Left lung (tissue), 10 donors: ENCODE data around the gene HOXC9. TPM values are rescaled to one million over a fixed set of nuclear protein-coding genes. Genes with fewer than 3 reads are reported as not detected.

Source experiments
- ATAC-seq: fragments of 200-7000 bp; cut with Tn5 transposase; one replicate; pipeline ENCODE4 v1.9.1; 2020; ENCODE audit warnings: moderate library complexity
- DNase-seq, 4 donors: peaks; one replicate each; pipeline ENCODE4 v3.0.0-alpha.2; 2013 to 2020
- H3K27ac ChIP-seq, 2 donors: fragments of 200-600 bp; sonication (generic) in 1 of 2; one replicate each; pipeline versions ENCODE4 v1.5.0 to v1.8.0; 2020 to 2021
- H3K27me3 ChIP-seq, 2 donors: fragments of 200-600 bp; sonication (generic) in 1 of 2; one replicate each; pipeline versions ENCODE4 v1.5.0 to v1.8.0; 2020 to 2021
- H3K36me3 ChIP-seq, 2 donors: fragments of 200-600 bp; sonication (generic) in 1 of 2; one replicate each; pipeline versions ENCODE4 v1.5.0 to v1.8.0; 2020 to 2021
- H3K4me1 ChIP-seq, 2 donors: fragments of 200-600 bp; one replicate each; pipeline ENCODE4 v1.8.0; 2021
- H3K4me3 ChIP-seq, 2 donors: fragments of 200-600 bp; sonication (generic) in 1 of 2; one replicate each; pipeline versions ENCODE4 v1.5.0 to v1.8.0; 2020 to 2021; ENCODE audit warnings: mild to moderate bottlenecking in 1 of 2
- H3K9me3 ChIP-seq, 2 donors: fragments of 200-600 bp; sonication (generic) in 1 of 2; one replicate each; pipeline versions ENCODE4 v1.5.0 to v1.8.0; 2020 to 2021
- intact Hi-C, 2 donors: fragments of 100-400 bp; cut with DNase I; formaldehyde crosslinking; loops; one replicate each; pipeline versions ENCODE4 v1.11.2 to v1.14.2; 2022
- polyA plus RNA-seq, 6 donors: library from polyadenylated mRNA; unstranded; fragments of 120-200 nt; gene quantifications; one replicate each; pipeline ENCODE4 v1.2.1, GENCODE V29; 2013; ENCODE audit not compliant: insufficient read length in 6 of 6
- total RNA-seq, 2 donors: library from RNA; stranded (reverse); fragmentation: NEBNext Ultra II Directional; extraction: Animal tissue kit (Norgen Biotek cat#: 25700); gene quantifications; one replicate each; pipeline ENCODE4 v1.2.1, GENCODE V29; 2021
- TF ChIP-seq, protein P1 (sequence below), 2 donors: fragments of 200-600 bp; sonication (generic) in 1 of 2; IDR thresholded peaks; one replicate each; pipeline versions ENCODE4 v1.5.0 to v1.8.0; 2021; ENCODE audit warnings: antibody characterized with exemption in 2 of 2
- donor health status: DM: no; HTN: yes; CAD: no.
- donor health status: DM: no; HTN: no; CAD: no.

HOXC9 gene
- total and polyA plus RNA-seq, 8 donors, result 0.30 to 0.91 (median 0.58) TPM; not detected in 1

DNA sequence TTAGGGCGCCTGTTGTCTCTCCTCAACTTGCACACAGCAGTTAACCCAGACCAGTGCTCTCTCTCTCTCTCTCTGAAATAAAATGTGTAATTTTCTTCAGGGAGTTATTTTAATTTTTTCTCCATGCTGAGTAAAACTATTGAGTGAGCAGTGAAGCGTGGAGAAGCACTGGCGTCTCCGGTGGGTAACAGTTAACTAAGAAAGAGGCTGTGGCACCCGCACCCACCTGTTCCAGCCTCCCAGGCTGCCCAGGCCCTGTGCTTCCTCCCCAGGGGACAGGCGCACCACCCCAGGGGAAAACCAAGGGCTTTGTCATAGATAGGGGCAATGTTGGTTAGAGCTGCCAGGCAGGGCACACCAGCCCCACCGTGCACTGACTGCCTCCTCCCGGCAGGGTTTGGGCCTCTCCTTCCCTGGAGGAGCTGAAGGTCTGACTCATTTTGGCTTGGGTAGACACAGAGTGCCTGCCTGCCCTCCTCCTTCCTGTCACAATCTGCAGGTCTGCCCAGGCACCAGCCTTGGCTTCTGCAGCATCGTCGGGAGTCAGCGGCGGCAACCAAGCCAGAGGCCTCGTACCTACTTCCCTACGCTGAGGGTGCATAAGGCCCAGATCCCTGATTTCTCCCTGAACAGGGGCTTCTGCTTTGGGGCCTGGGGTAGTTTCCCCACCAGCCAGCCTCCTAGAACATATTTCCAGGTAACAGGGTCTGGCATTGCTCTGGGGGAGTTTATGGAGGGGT is 36.8 kb downstream of the HOXC9 start:
- peaks cover 0 to 8% of the 10 kb centered on the region in 2 donors for H3K4me1 ChIP-seq
- H3K27me3 ChIP-seq, result peaks cover 73 to 100% of the 10 kb centered on the region in 2 donors

DNA sequence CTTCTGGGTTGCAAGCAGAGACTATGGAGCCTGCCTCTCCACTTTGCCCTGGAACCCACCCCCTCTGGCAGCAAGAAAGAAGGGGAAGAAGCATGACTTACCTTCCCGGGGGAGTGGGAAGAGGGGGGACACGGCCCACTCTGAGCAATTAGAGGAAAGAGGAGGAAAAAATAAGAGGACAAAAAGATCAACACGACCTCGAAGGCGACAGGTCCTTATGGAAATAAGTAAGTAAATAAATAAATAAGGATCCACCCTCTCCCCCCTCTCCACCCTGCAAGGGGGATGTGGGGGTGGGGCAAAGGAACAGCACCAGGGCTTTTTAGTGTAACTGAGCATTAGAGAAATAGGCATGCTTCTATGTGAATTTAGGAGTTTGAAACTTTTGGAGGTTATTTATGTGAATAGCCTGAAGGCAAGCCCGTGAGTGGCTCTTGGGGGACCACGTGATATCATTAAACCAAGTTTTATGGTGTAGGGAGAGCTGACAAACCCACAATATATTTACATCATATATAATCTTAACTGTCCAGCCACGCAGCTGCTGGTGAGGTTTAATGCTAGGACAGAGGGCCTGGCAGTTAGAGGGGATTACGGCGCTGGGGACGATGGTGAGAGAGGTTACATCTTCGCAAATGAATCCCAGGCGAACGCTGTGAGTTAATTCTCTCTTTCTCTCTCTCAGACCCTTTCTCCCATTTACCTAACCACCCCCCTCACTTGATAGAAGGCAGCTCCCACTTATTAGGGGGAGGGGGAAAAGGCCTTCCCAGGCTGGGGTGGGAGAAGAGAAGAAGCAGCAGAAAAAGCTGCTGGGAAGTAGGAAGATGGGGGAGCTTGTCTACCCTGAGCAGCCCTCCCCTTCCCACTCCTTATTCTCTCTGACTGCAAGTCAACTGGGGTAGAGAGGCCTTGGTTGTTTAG is 37.7 kb downstream of the HOXC9 start:
- DNase-seq (no peak), ATAC-seq (no peak)
- intact Hi-C loops, result no loop called here

More for the DNA sequence above, 36.8 kb downstream of the HOXC9 start:
- Histone ChIP-seq H3K4me3 (no peak overlapping the region), H3K27ac (no peak overlapping the region), H3K9me3 (no peaks in the 10 kb centered on the region), H3K36me3 (no peaks in the 10 kb centered on the region)
- intact Hi-C loops, result no loop called here
- TF ChIP-seq, protein P1, sequence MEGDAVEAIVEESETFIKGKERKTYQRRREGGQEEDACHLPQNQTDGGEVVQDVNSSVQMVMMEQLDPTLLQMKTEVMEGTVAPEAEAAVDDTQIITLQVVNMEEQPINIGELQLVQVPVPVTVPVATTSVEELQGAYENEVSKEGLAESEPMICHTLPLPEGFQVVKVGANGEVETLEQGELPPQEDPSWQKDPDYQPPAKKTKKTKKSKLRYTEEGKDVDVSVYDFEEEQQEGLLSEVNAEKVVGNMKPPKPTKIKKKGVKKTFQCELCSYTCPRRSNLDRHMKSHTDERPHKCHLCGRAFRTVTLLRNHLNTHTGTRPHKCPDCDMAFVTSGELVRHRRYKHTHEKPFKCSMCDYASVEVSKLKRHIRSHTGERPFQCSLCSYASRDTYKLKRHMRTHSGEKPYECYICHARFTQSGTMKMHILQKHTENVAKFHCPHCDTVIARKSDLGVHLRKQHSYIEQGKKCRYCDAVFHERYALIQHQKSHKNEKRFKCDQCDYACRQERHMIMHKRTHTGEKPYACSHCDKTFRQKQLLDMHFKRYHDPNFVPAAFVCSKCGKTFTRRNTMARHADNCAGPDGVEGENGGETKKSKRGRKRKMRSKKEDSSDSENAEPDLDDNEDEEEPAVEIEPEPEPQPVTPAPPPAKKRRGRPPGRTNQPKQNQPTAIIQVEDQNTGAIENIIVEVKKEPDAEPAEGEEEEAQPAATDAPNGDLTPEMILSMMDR (IDR thresholded peaks at IDR 0.05), result no peak
- no peak for ATAC-seq
- DNase-seq, result no peak

DNA sequence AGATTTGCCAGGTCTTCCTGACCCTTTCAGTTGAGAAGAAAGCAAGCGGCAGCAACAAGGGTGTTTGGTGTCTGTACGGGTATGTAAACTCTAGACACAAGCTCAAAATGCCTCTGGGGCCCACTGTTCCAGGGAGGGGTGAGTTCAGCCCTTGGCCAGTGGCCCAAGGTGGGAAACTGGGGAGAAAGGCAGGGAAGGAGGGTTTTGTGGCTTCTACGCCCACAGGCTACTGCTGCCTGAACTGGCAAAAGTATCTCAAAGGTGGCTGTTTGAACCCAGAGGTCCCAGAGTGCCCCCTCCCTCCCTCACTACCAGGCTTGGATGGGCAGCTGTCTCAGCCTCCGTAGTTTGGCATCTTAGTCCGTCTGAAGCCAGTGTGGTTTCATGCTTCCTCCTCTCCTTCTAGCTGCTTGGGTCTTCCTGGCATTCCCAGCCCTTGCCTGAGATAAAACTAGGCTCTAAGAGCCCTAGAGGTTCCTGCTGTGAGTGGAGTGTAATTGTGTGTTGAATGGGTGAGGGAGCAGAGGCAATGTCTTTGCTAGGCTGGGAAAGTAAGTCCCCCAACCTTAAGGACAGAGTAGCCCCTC is 38.4 kb downstream of the HOXC9 start:
- Histone ChIP-seq H3K9me3 (no peaks in the 10 kb centered on the region), H3K27ac (no peak overlapping the region), H3K36me3 (no peaks in the 10 kb centered on the region), H3K4me3 (no peak overlapping the region), H3K4me1 (peaks cover 0 to 8% of the 10 kb centered on the region in 2 donors), H3K27me3 (peaks cover 63 to 100% of the 10 kb centered on the region in 2 donors)
- TF ChIP-seq, protein P1 (IDR thresholded peaks at IDR 0.05), result no peak
- DNase-seq (no peak), ATAC-seq (no peak)
- intact Hi-C loops, result no loop called here

More for the DNA sequence above, 37.7 kb downstream of the HOXC9 start:
- TF ChIP-seq, protein P1 (IDR thresholded peaks at IDR 0.05), result no peak
- no peaks in the 10 kb centered on the region for H3K36me3 ChIP-seq
- peaks cover 0 to 8% of the 10 kb centered on the region in 2 donors for H3K4me1 ChIP-seq
- no peaks in the 10 kb centered on the region for H3K9me3 ChIP-seq
- no peak overlapping the region for H3K27ac ChIP-seq
- H3K27me3 ChIP-seq, result peaks cover 69 to 100% of the 10 kb centered on the region in 2 donors
- H3K4me3 ChIP-seq, result no peak overlapping the region

DNA sequence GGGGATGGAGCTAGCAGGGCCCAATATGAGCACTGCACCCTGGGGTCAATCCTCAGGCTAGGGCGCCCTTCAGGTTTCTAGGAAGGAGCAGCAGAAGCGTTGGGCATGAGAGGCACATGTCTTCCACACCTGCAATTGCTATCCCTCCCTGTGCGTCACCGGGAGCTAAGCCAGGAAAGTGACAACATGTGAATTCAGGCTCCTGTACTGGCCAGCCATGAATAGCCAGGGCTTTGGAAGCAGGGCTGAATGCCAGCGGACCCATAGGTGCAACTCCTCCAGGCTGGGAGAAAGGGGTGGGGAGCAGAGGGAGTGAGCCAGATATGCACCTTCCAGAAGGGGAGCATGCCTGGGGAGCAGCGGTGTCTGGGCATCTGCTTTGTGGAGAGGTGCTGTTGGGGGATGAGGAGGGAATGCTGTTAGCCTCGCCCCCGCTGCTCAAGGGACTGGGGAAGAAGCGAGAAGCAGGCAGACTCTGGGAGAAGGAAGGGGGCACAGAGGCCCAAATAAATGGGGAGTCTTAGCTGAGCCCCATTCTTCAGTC is 39.0 kb downstream of the HOXC9 start:
- no peak overlapping the region for H3K4me3 ChIP-seq

More for the DNA sequence above, 39.0 kb downstream of the HOXC9 start:
- TF ChIP-seq, protein P1 (IDR thresholded peaks at IDR 0.05), result no peak
- H3K4me1 ChIP-seq, result peaks cover 0 to 5% of the 10 kb centered on the region in 2 donors
- DNase-seq, result no peak
- no peaks in the 10 kb centered on the region for H3K36me3 ChIP-seq
- no peaks in the 10 kb centered on the region for H3K9me3 ChIP-seq
- H3K27ac ChIP-seq, result no peak overlapping the region
- intact Hi-C loops, result no loop called here
- no peak for ATAC-seq
- peaks cover 57 to 98% of the 10 kb centered on the region in 2 donors for H3K27me3 ChIP-seq
